Measurements from ENCODE around the gene AGTRAP. TPM values are rescaled to one million over a fixed set of nuclear protein-coding genes. Genes with fewer than 3 reads are reported as not detected.
A peak's percentile ranks its signal among the peaks of the same experiment; 100 is the strongest.

The AGTRAP gene
- total and polyA plus RNA-seq, 9 of the 15 experiments (the other 6 are each of a cell fraction or from before 2014, with no cell fraction given) = 26.8 to 105 (median 57.5) TPM

DNA sequence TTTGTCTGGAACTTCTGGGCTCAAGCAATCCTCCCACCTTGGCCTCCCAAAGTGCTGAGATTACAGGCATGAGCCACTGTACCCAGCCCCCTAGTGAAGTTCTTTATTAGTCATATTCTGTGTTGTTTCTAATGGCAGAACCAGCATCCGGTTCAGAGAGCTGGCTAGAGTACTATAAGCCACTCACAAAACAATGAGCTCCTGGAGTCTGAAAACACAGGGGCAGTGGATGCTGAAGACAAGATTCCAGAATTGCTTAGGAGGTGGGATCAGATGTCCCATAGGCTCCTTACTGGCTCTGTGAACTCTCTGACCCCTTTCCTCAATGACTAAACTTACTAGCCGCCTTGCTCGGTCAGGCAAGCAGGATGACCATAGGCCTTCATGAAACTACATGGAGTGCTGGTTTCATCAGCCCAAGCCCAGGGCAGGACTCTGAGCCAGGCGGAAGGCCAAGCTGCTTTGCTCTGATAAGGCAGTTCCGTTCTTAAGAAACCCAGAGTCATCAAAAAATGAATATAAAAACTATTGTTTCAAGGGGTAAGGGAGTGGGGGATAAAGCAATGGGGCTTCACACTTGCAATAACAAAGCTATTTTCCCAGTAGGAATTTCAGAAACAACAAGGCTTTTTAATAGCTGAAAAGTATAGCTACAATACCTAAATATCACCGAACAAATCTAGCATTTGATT is 61.7 kb downstream of the AGTRAP start (continued):
- peak in 2 of 3 experiments; percentile 33 to 74 for TF ChIP-seq YY1 (IDR thresholded peaks at IDR 0.05; ENCODE audit: borderline replicate concordance in 1 of 3, control insufficient read depth in 1 of 3, extremely low read depth in 1 of 3, insufficient read depth in 3 of 3, insufficient read length in 1 of 3, insufficient replicate concordance in 2 of 3, low read depth in 1 of 3, low read length in 2 of 3)
- no peak for TF ChIP-seq SNAPC5 (CRISPR knock-in tag; IDR thresholded peaks at IDR 0.05)
- peak; percentile 87 for TF ChIP-seq NFE2 (IDR thresholded peaks at IDR 0.05; ENCODE audit: low read depth)
- TF ChIP-seq BACH1 (tag; IDR thresholded peaks at IDR 0.05) = peak; percentile 33; the same call in 1 of the 2 replicates
- TF ChIP-seq NRF1 (conservative IDR thresholded peaks at IDR 0.05 in 1 of 2, IDR thresholded peaks at IDR 0.05 in 1 of 2) = peak in 1 of 2 experiments; percentile 32; a peak in 2 of 4 replicates
- no peak for TF ChIP-seq XRCC4 (IDR thresholded peaks at IDR 0.05; ENCODE audit: extremely low read depth, insufficient read depth, insufficient read length)
- peak; percentile 75; the same call in 1 of the 2 replicates for TF ChIP-seq FOXJ2 (tag; IDR thresholded peaks at IDR 0.05)
- TF ChIP-seq CAMTA2 (CRISPR knock-in tag; conservative IDR thresholded peaks at IDR 0.05) = no peak
- no peak for TF ChIP-seq CBX8 (IDR thresholded peaks at IDR 0.05; ENCODE audit: borderline replicate concordance, extremely low read depth, low read depth, low read length, poor library complexity, severe bottlenecking)
- TF ChIP-seq PTRF (tag; IDR thresholded peaks at IDR 0.05) = peak; percentile 60; the same call in 1 of the 2 replicates
- TF ChIP-seq ZNF695 (CRISPR knock-in tag; IDR thresholded peaks at IDR 0.05) = 0 out of 2 replicates have a peak, but pooled peaks have one; percentile 37
- TF ChIP-seq, protein P1, sequence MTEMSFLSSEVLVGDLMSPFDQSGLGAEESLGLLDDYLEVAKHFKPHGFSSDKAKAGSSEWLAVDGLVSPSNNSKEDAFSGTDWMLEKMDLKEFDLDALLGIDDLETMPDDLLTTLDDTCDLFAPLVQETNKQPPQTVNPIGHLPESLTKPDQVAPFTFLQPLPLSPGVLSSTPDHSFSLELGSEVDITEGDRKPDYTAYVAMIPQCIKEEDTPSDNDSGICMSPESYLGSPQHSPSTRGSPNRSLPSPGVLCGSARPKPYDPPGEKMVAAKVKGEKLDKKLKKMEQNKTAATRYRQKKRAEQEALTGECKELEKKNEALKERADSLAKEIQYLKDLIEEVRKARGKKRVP (CRISPR knock-in tag; IDR thresholded peaks at IDR 0.05) = peak; percentile 97
- peak; percentile 85 for TF ChIP-seq JUND (IDR thresholded peaks at IDR 0.05; ENCODE audit: borderline replicate concordance, low read depth, low read length)
- peak; percentile 83; the same call in 2 of the 3 replicates for TF ChIP-seq JUND (tag; IDR thresholded peaks at IDR 0.05; ENCODE audit: borderline replicate concordance, low read depth, low read length)
- TF ChIP-seq JUNB (CRISPR knock-in tag; conservative IDR thresholded peaks at IDR 0.05) = no peak
- no peak for TF ChIP-seq ZC3H8 (IDR thresholded peaks at IDR 0.05)
- TF ChIP-seq ZFPM2 (CRISPR knock-in tag; IDR thresholded peaks at IDR 0.05) = no peak
- peak; percentile 63 for TF ChIP-seq SMAD1 (IDR thresholded peaks at IDR 0.05; ENCODE audit: low read depth, low read length, partially characterized antibody)
- TF ChIP-seq, protein P2, sequence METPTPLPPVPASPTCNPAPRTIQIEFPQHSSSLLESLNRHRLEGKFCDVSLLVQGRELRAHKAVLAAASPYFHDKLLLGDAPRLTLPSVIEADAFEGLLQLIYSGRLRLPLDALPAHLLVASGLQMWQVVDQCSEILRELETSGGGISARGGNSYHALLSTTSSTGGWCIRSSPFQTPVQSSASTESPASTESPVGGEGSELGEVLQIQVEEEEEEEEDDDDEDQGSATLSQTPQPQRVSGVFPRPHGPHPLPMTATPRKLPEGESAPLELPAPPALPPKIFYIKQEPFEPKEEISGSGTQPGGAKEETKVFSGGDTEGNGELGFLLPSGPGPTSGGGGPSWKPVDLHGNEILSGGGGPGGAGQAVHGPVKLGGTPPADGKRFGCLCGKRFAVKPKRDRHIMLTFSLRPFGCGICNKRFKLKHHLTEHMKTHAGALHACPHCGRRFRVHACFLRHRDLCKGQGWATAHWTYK (CRISPR knock-in tag; IDR thresholded peaks at IDR 0.05) = no peak; the same call in 1 of the 2 replicates
- TF ChIP-seq BRD4 (IDR thresholded peaks at IDR 0.05) = 0 out of 2 replicates have a peak, but pooled peaks have one; percentile 85
- peak; percentile 22; the same call in 1 of the 2 replicates for TF ChIP-seq SUPT5H (IDR thresholded peaks at IDR 0.05)
- no peak for TF ChIP-seq SMAD2 (IDR thresholded peaks at IDR 0.05; ENCODE audit: low read depth, low read length)
- no peak for TF ChIP-seq SETDB1 (IDR thresholded peaks at IDR 0.05; ENCODE audit: low read length)
- TF ChIP-seq CREB3 (tag; conservative IDR thresholded peaks at IDR 0.05; ENCODE audit: low read depth) = peak; percentile 95
- no peak; the same call in 1 of the 2 replicates for TF ChIP-seq KLF13 (tag; IDR thresholded peaks at IDR 0.05; ENCODE audit: borderline replicate concordance, low read depth)
